ENCODE results near the gene PXYLP1.
"Not testable (repeated sequence)": the region's sequence is repeated elsewhere in the genome, so short reads cannot be mapped to it uniquely, and the experiment has no call there.

Gene PXYLP1

DNA sequence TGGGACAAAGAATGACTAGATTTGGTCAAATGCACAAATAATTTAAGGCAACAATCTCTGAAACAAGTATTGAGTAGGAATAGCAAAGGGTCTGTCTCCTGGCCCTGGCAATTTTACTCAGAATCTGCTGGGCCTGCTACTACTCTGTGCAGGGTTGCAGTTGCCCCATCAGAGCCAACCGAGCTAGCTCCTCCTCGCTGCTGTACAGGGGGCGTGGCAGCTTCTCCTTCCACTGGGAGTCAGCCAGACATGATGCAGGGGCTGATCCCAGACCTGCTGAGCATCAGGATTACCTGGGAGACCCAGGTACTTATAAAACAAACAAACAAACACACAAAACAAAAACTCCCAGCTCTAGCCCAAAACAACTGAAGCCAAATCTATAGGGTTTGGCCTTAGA is 30.5 kb upstream of the PXYLP1 start:
- TF ChIP-seq, protein P1, sequence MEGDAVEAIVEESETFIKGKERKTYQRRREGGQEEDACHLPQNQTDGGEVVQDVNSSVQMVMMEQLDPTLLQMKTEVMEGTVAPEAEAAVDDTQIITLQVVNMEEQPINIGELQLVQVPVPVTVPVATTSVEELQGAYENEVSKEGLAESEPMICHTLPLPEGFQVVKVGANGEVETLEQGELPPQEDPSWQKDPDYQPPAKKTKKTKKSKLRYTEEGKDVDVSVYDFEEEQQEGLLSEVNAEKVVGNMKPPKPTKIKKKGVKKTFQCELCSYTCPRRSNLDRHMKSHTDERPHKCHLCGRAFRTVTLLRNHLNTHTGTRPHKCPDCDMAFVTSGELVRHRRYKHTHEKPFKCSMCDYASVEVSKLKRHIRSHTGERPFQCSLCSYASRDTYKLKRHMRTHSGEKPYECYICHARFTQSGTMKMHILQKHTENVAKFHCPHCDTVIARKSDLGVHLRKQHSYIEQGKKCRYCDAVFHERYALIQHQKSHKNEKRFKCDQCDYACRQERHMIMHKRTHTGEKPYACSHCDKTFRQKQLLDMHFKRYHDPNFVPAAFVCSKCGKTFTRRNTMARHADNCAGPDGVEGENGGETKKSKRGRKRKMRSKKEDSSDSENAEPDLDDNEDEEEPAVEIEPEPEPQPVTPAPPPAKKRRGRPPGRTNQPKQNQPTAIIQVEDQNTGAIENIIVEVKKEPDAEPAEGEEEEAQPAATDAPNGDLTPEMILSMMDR (IDR thresholded peaks at IDR 0.05; ENCODE audit: low read depth, low read length), result no peak
- no peak for DNase-seq (ENCODE audit: extremely low read depth, low read depth)

- TF ChIP-seq, protein P1 (IDR thresholded peaks at IDR 0.05; ENCODE audit: low read depth, low read length), result no peak
- no peak for DNase-seq (ENCODE audit: extremely low read depth, low read depth)
Measured at GRCh38 chr3:141202682-141203081, 28.9 kb upstream of the PXYLP1 start.

DNA sequence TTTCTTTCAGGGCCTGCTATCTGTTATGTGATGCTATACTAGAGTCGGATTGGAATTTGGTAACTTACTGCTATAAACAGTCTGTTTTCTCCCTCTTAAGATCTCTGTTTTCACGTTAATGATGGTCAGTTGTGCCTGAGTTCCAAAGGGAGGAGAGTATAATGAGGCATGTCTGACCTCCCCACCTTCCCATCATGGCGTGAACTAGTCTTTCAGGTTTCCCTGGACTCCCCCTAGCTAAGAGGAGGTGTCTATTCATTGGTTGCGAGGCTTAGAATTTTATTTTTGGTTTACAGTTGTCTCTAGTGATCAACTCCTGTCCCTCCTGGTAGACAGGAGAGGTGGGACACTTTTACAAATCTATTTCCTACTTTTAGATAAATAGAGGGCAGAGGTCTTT is 27.8 kb upstream of the PXYLP1 start:
- TF ChIP-seq, protein P1 (IDR thresholded peaks at IDR 0.05; ENCODE audit: low read depth, low read length), result no peak
- no peak for DNase-seq (ENCODE audit: extremely low read depth, low read depth)

GRCh38 chr3:141204343-141204742 is 27.3 kb upstream of the PXYLP1 start:
- DNase-seq (ENCODE audit: extremely low read depth, low read depth), result no peak
- TF ChIP-seq, protein P1 (IDR thresholded peaks at IDR 0.05; ENCODE audit: low read depth, low read length), result no peak

- not testable (repeated sequence) for DNase-seq (ENCODE audit: extremely low read depth, low read depth)
Measured at GRCh38 chr3:141211306-141211705, 20.3 kb upstream of the PXYLP1 start.

GRCh38 chr3:141212101-141212500 is 19.5 kb upstream of the PXYLP1 start:
- TF ChIP-seq, protein P1 (IDR thresholded peaks at IDR 0.05; ENCODE audit: low read depth, low read length), result no peak
- no peak for DNase-seq (ENCODE audit: extremely low read depth, low read depth)

- TF ChIP-seq, protein P1 (IDR thresholded peaks at IDR 0.05; ENCODE audit: low read depth, low read length), result no peak
- DNase-seq (ENCODE audit: extremely low read depth, low read depth), result no peak
Measured at GRCh38 chr3:141212555-141212954, 19.1 kb upstream of the PXYLP1 start.

DNA sequence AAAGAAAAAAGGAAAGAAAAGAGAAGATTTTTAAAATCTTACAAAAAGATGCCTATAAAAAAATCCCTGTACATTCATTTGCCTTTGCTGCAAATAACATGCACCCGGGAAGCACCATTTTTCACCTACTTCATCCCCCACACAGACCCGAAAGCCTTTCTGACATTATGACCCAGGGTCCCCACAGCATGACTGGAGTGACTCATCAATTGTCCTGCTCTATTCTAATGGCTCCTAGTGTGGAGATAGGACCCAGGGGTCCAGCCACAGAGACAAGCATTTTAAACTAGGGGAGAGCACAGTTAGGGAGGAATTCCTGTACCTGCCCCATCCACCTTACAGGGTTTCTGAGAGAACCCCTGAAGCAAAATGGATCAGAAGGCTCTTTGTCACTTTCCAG is 14.7 kb upstream of the PXYLP1 start:
- TF ChIP-seq, protein P1 (IDR thresholded peaks at IDR 0.05; ENCODE audit: low read depth, low read length), result no peak
- DNase-seq (ENCODE audit: extremely low read depth, low read depth), result no peak
